HepG2 (cell line): ENCODE measurements around the gene AMN. TPM values are rescaled to one million over a fixed set of nuclear protein-coding genes. Genes with fewer than 3 reads are reported as not detected.

Experiments used
- AHDC1 ChIP-seq: sonication (generic); formaldehyde crosslinking; IDR thresholded peaks from 2 replicates; pipeline ENCODE4 v1.5.1; 2020; ENCODE audit warnings: mild to moderate bottlenecking, missing genetic modification reagents, borderline replicate concordance
- FOXK2 ChIP-seq: fragments of 450-650 bp; IDR thresholded peaks from 2 replicates; pipeline ENCODE4 v1.6.1; 2016
- FOXP1 ChIP-seq, 2 experiments: fragments of 450-650 bp in 1 of 2; IDR thresholded peaks; 2 replicates each; pipeline ENCODE4 v1.6.1; 2017 to 2018; ENCODE audit warnings: antibody characterized with exemption in 1 of 2
- HOXD1 ChIP-seq: sonication (generic); formaldehyde crosslinking; IDR thresholded peaks from 2 replicates; pipeline ENCODE4 v1.5.0; 2020; ENCODE audit warnings: missing genetic modification reagents
- KLF12 ChIP-seq: sonication (generic); formaldehyde crosslinking; IDR thresholded peaks from 2 replicates; pipeline ENCODE4 v1.4.0; 2020; ENCODE audit warnings: missing genetic modification reagents, borderline replicate concordance
- NFAT5 ChIP-seq: sonication (generic); formaldehyde crosslinking; IDR thresholded peaks from 2 replicates; pipeline ENCODE4 v1.4.0; 2020; ENCODE audit warnings: missing genetic modification reagents
- NR2F6 ChIP-seq, 2 experiments: IDR thresholded peaks; 2 replicates each; pipeline ENCODE4 v1.6.1; 2016; ENCODE audit warnings: antibody characterized with exemption in 1 of 2, mild to moderate bottlenecking in 1 of 2
- RBM39 ChIP-seq: fragments of 200-400 bp; formaldehyde crosslinking; IDR thresholded peaks from one replicate; pipeline ENCODE4 v1.6.1; 2018; ENCODE audit warnings: antibody characterized with exemption, mild to moderate bottlenecking, low read depth, low read length; ENCODE audit not compliant: poor library complexity, severe bottlenecking
- SNAPC2 ChIP-seq: sonication (generic); formaldehyde crosslinking; IDR thresholded peaks from 2 replicates; pipeline ENCODE4 v1.8.1; 2022; ENCODE audit warnings: mild to moderate bottlenecking, missing genetic modification reagents
- TFDP1 ChIP-seq: IDR thresholded peaks from 2 replicates; pipeline ENCODE4 v1.6.1; 2016; ENCODE audit warnings: missing compliant biosample characterization, missing genetic modification reagents, borderline replicate concordance
- YEATS4 ChIP-seq: sonication (generic); formaldehyde crosslinking; IDR thresholded peaks from 2 replicates; pipeline ENCODE4 v1.4.0; 2020; ENCODE audit warnings: missing genetic modification reagents, borderline replicate concordance
- ZFY ChIP-seq: sonication (generic); formaldehyde crosslinking; IDR thresholded peaks from 2 replicates; pipeline ENCODE4 v1.4.0; 2020; ENCODE audit warnings: missing genetic modification reagents
- ZNF136 ChIP-seq: sonication (generic); formaldehyde crosslinking; IDR thresholded peaks from 2 replicates; pipeline ENCODE4 v1.8.1; 2022; ENCODE audit warnings: low read depth, mild to moderate bottlenecking, moderate library complexity, missing genetic modification reagents
- ZNF256 ChIP-seq: sonication (generic); formaldehyde crosslinking; conservative IDR thresholded peaks from 2 replicates; pipeline ENCODE4 v1.4.0; 2020; ENCODE audit warnings: missing genetic modification reagents
- polyA plus RNA-seq, 8 experiments: library from polyadenylated mRNA; depleted of rRNA in 3 of 8; stranded (reverse) in 7 of 8; unstranded in 1 of 8; fragments of >200 nt; fragmentation: Illumina TruSeq in 4 of 8; extraction: Trizol in 4 of 8; gene quantifications; 2 replicates each; pipeline versions ENCODE4 v1.2.1 to v1.2.3, GENCODE V29; 2011 to 2016; ENCODE audit warnings: low read depth in 4 of 8, missing spikeins in 1 of 8, mixed read lengths in 1 of 8; ENCODE audit not compliant: insufficient read depth in 1 of 8
- total RNA-seq, 5 experiments: library from RNA; depleted of rRNA; stranded (reverse); fragments of >200 nt; fragmentation: Illumina TruSeq; extraction: Trizol; gene quantifications; 2 replicates each; pipeline ENCODE4 v1.2.3, GENCODE V29; 2016; ENCODE audit warnings: low read depth in 1 of 5
- TF ChIP-seq, protein P1 (sequence below): sonication (generic); formaldehyde crosslinking; IDR thresholded peaks from 2 replicates; pipeline ENCODE4 v1.5.0; 2020; ENCODE audit warnings: mild to moderate bottlenecking, missing genetic modification reagents, borderline replicate concordance

AMN gene
- total and polyA plus RNA-seq, 2 of the 13 experiments (the other 11 are each of a cell fraction or from before 2014, with no cell fraction given), result 9.8 to 33.1 TPM

DNA sequence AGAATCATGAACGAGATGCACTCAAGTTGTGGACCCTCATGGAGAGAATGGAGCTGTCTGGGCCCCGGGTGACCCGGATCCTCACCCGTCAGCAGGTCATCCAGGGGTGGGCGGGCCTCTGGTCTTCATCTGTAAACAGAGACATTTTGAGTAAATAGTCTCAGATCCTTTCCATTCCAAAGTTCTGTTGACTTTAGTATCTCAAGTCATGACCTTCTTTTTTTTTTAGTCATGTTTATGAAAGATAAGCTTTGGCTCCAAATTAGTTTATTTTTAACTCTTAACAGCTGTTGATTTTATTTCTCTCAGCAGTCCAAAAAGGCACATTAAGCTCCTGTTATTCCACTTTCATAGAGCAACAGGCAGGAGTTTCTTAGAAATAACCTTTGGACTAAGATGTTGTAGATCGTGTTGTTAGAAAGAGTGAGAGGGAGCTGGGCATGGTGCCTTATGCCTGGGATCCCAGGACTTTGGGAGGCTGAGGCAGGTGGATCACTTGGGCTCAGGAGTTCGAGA, 48.9 kb upstream of the AMN start (continued):
- TF ChIP-seq ZNF136 (CRISPR knock-in tag) (peak; percentile 71; the same call in 1 of the 2 replicates), YEATS4 (CRISPR knock-in tag) (peak; percentile 55; the same call in 1 of the 2 replicates), FOXP1 (IDR thresholded peaks at IDR 0.05) (peak; percentile 98), FOXP1 (CRISPR knock-in tag; IDR thresholded peaks at IDR 0.05) (peak; percentile 98), NFAT5 (CRISPR knock-in tag) (no peak), AHDC1 (CRISPR knock-in tag) (peak; percentile 58; the same call in 1 of the 2 replicates), HOXD1 (CRISPR knock-in tag) (peak; percentile 85; the same call in 1 of the 2 replicates), KLF12 (peak; percentile 49; the same call in 1 of the 2 replicates), SNAPC2 (CRISPR knock-in tag) (0 out of 2 replicates have a peak, but pooled peaks have one; percentile 60), TFDP1 (CRISPR knock-in tag) (no peak), NR2F6 (IDR thresholded peaks at IDR 0.05) (peak; percentile 100), NR2F6 (CRISPR knock-in tag; IDR thresholded peaks at IDR 0.05) (peak; percentile 99), RBM39 (no peak), ZFY (CRISPR knock-in tag) (peak; percentile 47), ZNF256 (no peak), FOXK2 (peak; percentile 73; the same call in 1 of the 2 replicates)
- TF ChIP-seq, protein P1, sequence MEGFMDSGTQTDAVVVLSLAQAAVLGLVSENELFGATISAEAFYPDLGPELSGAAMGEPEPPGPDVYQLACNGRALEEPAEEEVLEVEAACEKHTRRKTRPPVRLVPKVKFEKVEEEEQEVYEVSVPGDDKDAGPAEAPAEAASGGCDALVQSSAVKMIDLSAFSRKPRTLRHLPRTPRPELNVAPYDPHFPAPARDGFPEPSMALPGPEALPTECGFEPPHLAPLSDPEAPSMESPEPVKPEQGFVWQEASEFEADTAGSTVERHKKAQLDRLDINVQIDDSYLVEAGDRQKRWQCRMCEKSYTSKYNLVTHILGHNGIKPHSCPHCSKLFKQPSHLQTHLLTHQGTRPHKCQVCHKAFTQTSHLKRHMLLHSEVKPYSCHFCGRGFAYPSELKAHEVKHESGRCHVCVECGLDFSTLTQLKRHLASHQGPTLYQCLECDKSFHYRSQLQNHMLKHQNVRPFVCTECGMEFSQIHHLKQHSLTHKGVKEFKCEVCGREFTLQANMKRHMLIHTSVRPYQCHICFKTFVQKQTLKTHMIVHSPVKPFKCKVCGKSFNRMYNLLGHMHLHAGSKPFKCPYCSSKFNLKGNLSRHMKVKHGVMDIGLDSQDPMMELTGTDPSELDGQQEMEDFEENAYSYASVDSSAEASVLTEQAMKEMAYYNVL (CRISPR knock-in tag), result no peak
